NCI-H526 (cell line): ENCODE results near the gene CAB39.

ENCODE experiments used
- DNase-seq, 2 experiments: peaks; one replicate each; lab custom pipeline; 2025; lab: John Stamatoyannopoulos, UW

Gene CAB39

DNA sequence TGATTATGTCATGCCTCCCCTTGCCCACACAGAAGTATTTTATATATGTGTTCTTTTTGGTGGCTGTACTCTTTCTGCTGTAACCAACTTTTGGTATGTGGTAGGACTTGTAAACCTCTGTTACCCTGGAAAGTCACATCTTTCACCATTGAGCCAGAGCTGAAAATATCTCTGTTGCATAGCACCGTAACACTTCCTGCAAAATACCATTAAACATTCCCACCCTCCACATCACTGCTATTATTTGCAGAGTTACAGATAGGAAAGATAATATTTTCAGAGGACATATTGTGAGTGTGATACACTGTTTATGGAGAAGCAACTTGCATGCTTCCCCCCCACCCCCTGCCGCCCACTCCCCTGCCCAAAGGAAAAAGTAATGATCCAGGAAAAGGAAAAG, 44.8 kb downstream of the CAB39 start:
- no peak for DNase-seq

DNA sequence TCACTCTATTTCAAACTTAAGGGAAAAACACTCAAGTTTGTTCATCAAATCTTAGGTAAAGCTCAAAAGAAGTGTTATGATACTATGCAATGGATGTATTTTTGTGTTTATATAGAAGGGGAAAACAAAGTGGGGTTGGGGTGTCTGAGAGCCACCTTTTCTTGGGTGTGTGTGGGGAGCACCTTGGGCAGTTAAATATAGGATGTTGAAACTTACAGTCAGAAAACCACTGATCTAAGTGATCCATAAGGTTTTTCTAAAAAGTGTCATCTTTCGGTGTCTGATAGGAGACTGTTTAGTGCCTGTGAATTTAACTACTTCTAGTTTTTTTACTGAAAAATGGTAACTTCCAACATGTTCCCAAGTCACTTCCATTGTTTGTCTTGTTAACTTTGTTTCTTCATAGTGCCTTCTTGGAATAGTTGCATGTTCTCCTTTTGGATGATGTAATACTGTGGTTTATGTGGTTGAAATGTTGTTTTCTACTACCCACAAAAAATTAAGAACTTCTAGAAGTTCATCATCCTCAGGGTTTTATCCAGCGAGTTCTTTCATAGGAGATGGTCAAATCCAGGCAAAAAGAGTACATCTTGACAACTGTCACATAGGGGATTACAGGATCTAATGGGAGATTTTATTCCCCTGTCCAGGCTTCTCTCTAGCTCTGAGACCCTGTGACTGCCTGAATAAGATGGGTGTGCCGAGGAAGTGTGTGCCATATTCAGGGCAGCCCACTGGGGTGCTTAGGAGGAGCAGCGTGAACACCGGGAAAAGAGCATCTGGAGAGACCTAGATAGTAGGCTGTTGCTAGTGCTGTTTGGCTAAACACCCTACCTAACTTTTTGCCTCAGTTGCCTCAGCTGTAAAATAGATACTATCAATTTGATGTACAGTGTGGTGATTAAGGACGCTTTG, 46.2 kb downstream of the CAB39 start:
- no peak for DNase-seq

DNA sequence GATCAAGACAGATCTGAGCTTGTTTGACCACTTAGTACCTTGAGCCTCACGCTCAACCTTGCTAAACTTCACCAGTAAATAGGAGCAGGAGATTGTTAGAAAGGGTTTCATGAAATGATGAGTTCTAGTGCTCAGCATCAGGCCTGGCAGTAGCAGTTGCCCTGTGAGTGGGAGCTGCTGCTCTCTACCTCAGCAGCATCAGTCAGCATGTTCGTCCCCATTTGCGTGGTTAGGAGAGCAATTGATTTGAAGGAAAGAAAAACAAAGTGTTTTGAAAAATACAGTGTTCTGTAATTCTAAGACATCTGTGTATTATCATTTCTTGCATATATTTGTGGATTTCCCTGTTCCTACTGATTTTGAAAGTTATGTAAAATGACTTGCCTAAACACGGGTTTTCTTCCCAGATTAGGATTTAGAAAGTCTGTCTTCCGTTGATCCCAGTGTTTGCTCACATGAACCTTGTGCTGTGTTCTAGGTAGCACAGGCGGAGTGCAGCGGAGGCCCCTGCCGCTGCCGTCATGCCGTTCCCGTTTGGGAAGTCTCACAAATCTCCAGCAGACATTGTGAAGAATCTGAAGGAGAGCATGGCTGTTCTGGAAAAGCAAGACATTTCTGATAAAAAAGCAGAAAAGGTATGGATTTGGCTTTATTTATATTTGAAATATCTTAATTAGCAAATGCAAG, 47.0 kb downstream of the CAB39 start:
- no peak for DNase-seq

DNA sequence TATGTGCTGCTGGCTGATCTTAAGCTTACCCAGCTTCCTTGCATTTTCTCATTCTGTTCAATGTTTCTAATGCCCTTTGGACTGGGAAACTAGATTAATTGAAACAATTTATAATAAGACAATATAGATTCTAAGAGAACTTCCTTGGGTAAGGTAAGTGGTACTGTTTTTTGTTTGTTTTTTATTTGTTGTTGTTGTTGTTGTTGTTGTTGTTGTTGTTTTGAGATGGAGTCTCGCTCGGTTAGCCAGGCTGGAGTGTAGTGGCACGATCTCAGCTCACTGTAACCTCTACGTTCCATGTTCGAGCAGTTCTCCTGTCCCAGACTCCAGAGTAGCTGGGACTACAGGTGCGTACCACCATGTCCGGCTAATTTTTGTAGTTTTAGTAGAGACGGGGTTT, 49.1 kb downstream of the CAB39 start:
- DNase-seq, result no peak

DNA sequence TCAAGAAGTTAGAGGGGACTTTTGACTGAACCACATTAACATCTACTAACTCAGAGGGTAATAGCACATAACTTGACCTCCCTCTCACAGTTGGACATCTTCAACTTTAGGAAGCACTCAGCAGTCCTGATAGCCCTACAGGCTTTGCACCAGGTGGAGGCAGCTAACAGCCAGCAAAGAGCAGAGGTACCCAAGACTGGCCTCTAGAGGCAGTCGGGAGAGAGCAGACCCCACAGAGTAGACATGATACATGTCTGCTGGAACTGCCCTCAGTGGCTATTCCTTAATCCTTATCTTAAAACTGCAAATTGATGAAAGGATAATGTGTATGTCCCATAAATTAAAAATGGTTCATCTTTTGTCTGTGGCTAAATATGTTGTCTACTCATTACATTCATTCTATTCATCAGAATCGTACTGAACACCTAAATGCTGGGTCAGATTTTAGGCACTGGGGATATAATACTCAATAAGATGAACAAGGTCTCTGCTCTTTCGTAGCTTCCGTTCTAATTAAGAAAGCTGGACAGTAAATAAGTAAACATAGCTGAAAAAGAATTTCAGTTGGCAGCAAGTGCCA, 49.8 kb downstream of the CAB39 start:
- peak in 1 of 2 experiments; percentile 22 for DNase-seq

DNA sequence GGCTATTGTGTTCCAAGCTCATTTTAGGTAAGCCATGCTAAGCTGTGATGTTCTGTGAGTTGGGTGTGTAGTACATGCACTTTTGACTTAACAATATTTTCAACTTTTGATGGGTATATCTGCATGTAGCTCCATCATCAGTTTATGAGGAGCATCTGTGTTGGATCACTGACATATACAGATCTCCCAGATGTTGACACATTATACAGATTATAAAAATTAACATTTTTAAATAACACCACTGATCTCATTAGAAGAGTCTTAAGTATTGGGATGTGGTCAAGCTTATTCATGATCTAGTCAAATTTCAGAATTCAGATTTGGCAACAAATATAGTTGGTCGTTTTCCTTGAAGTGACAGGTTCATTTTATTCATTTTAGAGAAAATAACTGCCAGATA, 51.7 kb downstream of the CAB39 start:
- no peak for DNase-seq

DNA sequence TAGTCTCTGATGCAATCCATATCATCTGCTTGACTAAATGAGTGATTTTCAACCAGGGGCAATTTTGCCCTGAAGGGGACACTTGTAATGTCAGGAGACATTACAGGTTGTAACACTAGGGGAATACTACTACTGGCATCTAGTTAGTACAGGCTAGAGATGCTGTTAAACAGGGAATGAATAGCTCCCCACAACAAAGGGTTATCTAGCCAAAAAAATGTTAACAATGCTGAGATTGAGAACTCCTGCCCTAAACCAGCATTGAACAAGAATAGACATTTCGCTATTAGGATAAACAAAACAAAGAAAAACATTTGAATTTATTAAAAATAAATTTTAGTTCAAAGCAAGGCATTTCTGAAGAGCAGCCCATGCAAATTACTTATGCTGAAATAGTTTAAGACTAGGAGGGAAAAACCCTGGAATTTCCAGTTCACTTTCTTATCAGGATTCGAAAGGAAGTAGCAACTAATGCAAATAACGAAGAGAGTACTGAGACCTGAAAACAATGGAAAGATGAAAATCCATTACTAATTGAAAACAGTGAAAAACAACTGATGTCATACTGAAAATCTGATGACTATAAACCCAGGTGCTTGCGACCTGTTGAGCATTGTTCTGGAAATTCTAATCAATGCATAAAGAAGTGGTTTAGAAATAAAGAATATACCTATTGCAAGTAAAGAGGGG, 53.1 kb downstream of the CAB39 start:
- no peak for DNase-seq

DNA sequence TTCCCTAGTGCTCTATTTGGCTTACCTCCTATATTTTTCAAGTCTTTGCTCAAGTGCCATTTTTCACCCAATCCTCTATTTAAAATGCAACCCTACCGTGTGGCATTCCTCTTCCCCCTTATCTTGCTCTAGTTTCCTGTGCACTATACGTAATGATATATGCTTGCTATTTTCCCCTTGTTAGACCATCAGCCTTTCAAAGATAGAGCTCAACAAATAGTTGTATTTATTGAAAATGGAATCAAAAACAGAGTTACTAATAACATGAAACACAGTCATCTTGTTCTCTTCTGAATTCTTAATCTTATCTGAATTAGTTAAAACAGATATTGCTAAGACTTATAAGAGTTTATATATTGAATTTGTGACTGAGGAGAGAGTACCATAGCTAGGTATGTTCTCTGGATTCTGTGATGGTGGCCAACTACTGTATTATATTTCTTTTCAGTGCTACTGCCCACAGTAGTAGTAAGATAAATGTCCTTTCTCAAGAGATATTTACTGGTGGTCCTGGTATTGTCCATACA, 55.3 kb downstream of the CAB39 start:
- no peak for DNase-seq

DNA sequence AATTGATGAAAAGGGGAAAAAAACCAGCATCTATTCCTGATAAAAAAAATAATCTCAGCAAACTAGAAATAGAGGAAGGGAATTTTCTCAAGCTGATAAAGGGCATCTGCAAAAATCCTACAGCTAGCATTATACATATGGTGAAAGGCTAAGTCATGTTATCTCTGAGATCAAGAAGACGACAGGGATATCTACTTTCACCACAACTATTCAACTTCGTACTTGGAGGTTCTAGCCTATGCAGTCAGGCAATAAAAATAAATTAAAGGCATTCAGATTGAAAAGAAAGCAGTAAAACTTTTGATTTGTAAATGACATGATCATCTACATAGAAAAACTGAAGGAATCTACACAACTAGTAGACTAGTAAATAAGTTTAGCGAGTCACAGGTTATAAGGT, 58.2 kb downstream of the CAB39 start:
- no peak for DNase-seq

DNA sequence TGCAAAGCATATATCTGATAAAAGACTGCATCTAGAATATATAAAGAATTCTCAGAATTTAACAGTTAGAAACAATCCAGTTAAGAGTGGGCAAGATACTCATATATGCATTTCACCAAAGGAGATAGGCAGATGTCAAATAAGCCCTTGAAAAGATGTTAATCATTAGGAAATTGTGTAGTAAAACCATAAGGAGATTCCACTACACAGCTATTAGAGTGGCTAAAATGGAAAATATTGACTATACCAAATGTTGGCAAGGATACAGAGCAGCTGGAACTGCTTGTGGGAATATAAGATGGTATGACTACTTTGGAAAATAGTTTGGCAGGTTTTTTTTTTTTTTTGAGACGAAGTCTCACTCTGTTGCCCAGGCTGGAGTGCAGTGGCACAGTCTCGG, 59.5 kb downstream of the CAB39 start:
- no peak for DNase-seq

DNA sequence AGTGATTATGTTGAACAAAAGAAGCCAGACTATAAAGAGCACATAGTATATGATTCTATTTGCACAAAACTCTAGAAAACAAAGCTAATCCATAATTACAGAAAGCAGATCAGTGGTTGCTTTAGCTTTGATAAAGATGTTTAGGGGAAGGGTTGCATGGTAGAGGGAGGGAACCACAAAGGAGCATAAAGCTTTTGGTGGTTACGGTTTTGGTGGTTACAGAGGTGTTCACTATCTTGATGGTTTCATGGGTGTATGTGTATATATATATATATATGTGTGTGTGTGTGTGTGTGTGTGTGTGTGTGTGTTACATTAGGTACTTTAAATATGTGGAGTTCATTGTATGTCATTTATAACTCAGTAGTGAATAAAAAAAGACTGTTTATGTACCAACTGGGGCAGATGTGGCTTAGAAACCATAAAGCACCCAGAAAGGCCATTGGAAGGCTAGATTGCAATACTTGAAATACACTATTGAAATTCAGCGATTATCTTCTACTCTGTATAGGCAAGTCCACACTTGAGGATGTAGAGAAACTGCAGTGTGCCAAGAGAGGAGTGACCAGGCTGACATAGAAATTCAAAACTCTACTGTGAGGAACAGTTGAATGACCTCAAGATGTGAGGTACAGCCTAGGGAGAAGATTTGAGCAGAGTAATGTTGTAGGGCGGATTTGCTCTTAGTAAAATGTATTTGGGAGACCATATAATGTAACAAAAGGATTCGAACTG, 60.6 kb downstream of the CAB39 start:
- no peak for DNase-seq

DNA sequence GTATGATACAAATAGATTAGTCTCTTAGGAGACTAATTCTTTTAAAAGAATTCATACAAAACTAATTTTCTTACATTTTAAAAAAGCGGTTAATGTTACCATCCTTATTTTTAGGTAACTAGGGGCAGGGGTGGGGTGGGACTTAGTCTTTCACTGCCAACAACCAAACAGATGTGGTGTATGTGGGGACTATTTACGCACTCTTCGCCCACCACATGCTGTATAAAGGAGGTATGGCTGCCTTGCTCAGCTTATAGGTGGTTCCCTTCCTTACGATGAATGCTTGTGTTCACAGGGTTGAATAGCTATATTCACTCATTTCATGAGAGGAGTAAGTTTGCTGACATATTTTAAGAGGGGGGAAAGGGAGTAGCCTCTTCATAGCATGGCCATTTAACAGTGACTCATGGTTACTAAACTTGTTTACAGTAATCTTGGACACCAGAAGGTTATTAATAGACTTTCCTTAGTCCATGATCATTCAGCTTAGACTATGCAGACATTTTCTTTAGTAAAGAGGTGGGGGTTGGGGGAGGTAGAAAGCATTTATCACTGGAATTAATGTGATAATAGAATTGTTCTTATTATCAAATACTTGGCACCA, 61.8 kb downstream of the CAB39 start:
- DNase-seq, result no peak

DNA sequence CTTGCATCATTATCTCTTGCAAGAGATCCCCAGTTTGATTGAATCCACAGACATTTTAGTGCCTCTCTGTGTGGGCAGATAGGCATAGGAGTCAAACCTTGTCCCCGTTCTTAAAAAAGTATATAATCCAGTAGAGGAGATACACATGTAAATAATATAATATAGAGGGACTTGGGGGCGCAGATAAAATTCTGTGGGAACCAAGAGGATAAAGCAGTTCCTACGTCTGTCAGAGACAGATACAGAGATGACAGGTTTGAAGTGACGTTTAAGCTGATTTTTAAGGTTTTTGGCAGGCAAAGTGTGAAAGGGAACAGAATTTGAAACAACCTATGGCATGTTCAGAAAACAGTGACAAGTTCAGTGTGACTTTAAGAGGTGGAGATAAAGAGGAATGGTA, 63.1 kb downstream of the CAB39 start:
- DNase-seq, result no peak

DNA sequence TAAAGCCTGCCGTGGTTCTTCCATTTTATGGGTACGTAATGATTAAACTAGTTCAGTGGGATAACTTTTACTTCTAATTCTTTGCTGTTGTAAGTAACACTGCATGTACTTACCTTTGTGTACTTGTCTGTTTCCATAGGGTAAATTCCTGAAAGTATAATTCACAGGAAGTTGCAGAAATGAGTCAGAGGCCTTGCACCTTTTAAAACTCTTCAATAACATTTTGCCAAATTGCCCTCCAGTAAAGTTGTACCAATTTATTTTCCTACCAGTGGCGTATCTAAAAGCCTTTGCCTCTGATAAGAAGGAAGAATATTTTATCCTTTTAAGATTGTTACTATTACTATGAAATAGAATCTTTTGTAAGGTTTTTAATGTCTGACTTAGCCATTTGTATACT, 65.1 kb downstream of the CAB39 start:
- no peak for DNase-seq

DNA sequence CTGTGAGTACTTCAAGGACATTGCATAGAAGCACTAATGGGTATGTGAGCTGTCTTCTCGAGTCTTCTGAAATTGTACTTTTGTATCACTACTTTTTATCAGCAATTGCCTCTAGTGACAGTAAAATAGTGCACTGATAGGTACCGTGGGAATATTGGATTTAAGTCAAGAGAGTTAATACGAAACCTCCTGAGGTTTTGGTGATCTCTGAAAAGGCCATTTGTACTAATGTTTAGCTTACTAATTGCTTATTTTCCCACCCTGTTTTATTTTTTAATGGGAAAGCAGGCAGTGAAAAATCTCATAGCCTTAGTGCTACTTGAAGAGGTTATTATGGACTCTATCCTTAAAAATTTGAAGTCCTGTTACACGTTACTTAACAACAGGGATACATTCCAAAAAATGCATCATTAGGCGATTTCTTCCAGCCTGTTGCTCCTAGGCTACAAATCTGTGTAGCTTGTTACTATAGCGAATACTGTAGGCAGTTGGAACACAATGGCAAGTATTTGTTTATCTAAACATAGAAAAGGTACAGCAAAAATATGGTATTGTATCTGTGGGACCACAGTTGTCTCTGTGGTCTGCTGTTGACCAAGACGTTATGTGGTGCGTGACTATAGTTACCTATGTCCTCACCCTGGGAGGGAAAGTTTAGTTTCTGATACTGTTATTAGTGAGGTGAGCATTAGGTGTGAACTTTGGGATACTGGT, 65.9 kb downstream of the CAB39 start:
- peak; percentile 9 for DNase-seq

DNA sequence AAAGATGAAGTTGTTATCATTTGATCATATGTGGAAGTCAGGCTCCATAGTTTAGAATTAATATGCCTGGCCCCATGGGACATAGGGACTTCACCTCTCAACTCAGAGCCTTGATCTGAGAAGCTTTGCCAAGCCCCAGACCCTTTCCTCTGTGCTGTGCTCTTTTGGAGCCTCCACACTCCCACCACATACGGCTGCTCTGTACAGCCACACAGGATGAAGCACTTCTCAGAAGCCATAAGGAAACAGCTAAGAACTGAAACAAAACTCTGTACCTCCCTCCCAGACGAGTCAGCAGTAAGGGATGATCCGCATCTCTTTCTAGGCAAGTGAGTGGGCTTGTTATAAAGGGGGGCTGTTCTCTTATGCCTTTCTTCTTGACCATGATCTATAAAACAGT, 66.5 kb downstream of the CAB39 start:
- no peak for DNase-seq

DNA sequence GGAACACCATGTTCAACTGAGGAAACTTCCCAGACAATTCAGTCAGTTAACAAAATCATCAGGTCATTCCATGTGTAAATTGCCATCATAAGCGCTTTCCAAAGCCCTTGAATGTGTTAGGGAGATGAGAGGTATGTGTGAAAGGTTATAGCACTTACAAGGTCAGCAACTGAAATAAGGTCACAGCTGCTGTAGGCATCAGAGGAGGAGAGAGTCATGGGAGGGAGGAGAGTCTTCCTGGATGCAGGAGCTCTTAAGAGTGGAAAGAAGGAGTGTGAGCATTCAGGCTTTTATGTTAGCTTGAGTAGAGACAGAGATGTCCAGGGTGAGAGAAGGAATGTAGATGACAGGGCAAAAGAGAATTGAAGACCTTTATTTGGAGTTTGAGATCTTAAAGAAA, 67.0 kb downstream of the CAB39 start:
- DNase-seq, result no peak

DNA sequence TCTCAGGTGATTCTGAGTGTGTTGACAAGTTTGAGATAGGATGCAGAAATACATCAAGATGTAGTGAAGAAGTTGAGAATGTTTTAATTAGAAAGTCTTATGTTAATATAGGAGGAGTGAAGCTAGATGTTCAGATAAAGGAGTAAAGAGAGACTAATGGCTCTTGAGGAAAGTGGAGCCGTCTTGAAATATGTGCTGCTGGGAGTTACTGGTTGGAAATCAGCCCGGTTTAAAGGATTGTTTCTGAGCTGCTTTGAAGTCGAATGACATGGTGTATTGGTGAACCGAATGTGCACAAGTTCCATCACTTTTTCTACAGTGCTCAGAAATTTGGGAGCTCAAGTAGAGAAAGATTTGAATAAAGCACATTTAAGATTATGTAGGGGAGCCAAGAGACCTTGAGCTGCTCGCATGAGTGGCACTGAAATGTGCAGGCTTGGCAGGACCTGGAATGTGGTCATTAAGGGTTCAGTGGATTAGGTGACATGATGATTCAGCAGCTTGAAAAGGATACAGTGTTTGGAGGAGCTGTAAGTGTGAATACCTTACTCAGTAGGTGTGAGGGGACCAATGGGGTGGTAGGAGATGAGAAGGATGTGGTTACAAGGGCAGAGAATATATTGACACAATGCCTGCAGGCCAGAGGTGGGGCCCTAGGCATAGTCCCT, 68.6 kb downstream of the CAB39 start:
- no peak for DNase-seq

DNA sequence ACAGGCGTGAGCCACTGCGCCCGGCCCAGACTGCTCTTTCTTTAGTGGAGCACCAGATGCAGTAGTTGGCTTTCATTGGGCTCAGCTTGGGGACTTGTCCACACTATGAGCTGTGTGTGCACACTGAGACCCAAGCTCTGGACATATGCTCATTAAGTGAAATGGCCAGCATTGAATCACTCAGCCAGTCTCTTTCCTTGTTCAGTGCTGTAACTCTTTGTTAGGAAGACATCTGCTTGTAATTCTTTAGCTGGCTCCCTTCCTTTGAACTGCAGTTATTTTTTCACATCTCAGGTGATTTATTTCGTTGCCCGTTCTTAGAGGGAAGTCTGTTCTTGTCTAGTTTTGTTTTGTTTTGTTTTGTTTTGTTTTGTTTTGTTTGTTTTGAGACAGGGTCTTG, 70.5 kb downstream of the CAB39 start:
- DNase-seq, result no peak

DNA sequence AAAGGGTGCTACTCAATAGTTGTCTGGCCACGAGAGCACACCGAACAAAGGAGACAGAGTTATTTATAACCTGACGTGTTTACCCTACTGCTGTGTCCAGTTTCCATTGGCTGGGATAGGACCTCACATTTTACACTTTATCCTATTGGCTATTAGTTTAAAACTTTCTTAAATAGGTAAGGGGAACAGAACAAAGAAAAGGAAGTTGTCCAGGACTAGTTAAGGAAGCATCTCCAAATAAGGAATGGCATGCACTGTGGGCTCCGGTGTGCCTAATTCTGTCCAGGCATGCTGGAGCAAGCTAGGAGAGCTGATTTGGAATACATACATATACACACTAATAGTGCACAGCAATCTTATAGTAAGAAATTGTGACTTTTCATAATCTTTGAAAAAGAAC, 72.2 kb downstream of the CAB39 start:
- no peak for DNase-seq
